GM13976 (cell line): ENCODE measurements around the gene DGKB.

Experiments used
- DNase-seq: peaks from one replicate; pipeline ENCODE4 v3.0.0; 2012; ENCODE audit warnings: low spot score
- CTCF ChIP-seq: IDR thresholded peaks from 2 replicates; pipeline ENCODE4 v1.5.1; 2012; ENCODE audit warnings: borderline replicate concordance, mild to moderate bottlenecking; ENCODE audit not compliant: insufficient read depth; ENCODE audit errors: extremely low read depth, missing control alignments, control extremely low read depth
- in situ Hi-C: fragments of 300-500 bp; cut with MboI; formaldehyde crosslinking; loops from one replicate; pipeline ENCODE4 v1.12.0; 2022; ENCODE audit warnings: low sequenced_read_pairs, mixed read lengths, inconsistent platforms; ENCODE audit not compliant: unreplicated experiment

DGKB gene

GRCh38 chr7:14191686-14192098, 710.9 kb downstream of the DGKB start:
- no peak for TF ChIP-seq CTCF
- DNase-seq = no peak
- in situ Hi-C loops = no loop called here

GRCh38 chr7:14184292-14184864, 718.2 kb downstream of the DGKB start:
- no peak for TF ChIP-seq CTCF
- in situ Hi-C loops = no loop called here

GRCh38 chr7:14179781-14180180, 722.8 kb downstream of the DGKB start:
- no peak for DNase-seq
- no peak for TF ChIP-seq CTCF
- in situ Hi-C loops = no loop called here

More at GRCh38 chr7:14184292-14184864, 718.2 kb downstream of the DGKB start:
- no peak for DNase-seq

GRCh38 chr7:14177876-14178275, 724.7 kb downstream of the DGKB start:
- no peak for DNase-seq
- no peak for TF ChIP-seq CTCF
- in situ Hi-C loops = no loop called here

GRCh38 chr7:14170872-14171271, 731.7 kb downstream of the DGKB start:
- in situ Hi-C loops = no loop called here
- no peak for DNase-seq
- no peak for TF ChIP-seq CTCF

GRCh38 chr7:14158111-14158510, 744.4 kb downstream of the DGKB start:
- in situ Hi-C loops = no loop called here
- TF ChIP-seq CTCF = no peak

More at GRCh38 chr7:14158111-14158510, 744.4 kb downstream of the DGKB start:
- DNase-seq = no peak
